Dermis blood vessel endothelial cell (primary cell): ENCODE data around the gene RTTN. TPM values are rescaled to one million over a fixed set of nuclear protein-coding genes. Genes with fewer than 3 reads are reported as not detected.
"Not testable (repeated sequence)": the region's sequence is repeated elsewhere in the genome, so short reads cannot be mapped to it uniquely, and the experiment has no call there.

ENCODE experiments used
- DNase-seq: peaks from one replicate; pipeline ENCODE4 v3.0.0; 2010
- total RNA-seq: library from RNA; depleted of rRNA; stranded (reverse); fragments of >200 nt; gene quantifications from 2 replicates; pipeline ENCODE4 v1.2.3, GENCODE V29; 2014

RTTN gene
- total RNA-seq, 1 donor from 2014 or later = 13.1 TPM

DNA sequence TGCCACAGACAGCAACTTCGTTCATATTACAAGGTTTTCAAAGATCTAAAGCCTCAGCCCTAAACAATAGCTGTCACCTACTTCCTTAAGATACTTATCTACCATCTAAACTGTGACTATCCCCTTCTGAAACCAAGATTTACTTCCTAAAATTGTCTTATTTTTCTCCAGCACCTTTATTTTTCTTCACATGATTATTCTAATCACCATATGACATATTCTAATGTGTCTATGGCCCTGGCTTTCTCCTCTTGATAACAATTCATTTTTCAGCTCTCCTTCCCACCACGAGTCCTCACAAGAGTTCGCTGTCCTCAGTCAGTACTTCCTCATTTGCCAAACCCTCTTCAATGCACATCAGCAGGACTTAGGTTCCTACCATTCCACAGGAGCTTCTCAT lies 53.9 kb downstream of the RTTN start:
- DNase-seq = no peak

DNA sequence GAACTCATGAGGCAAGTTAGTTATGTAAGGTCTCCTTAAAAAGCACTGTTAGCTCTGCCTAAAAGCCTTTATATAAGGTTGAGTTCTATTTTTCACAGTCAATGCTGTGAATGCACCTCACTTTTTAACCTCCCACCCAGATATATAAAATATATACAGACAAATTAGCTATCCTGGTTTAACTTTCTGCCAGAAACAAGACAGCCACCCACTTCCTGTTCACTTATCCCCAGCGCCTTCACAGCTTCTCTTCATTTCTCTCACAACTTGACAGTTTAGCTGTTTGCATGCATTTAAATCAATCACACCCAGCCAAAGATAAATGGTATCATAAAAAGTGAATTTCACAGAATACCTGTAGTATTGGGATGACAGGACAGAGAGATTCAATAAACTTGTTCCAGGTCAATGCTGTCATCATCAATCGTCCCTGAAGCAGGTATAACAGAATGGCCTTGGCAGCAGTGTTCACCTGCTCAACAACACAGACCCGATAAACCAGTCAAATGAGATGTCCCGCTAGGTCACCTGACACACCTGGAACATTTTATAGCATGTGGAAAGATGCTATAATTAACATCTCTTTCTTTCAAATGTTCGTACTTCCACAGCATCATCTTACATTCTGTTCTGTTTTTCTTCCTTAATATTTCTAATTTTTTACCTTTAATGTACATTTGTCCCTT lies 55.7 kb downstream of the RTTN start:
- DNase-seq = no peak

DNA sequence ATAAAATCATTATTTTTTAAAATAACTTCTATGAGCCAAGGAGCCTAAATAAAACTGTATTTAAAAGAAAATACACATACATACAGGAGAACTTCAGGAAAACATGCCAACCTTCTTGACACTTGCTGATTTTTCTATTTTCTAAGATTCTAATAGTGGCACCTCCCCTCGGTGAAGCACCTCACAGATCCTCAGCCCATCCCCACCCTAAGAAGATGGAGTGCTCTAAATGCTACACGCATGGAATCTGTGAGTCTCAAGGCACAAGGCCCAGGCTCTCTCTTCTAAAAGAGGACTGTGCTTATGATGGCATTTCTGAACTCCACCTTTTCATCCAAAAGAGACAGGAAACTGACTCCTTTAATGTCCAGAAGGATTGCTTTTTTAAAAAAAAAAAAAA lies 56.3 kb downstream of the RTTN start:
- no peak for DNase-seq

DNA sequence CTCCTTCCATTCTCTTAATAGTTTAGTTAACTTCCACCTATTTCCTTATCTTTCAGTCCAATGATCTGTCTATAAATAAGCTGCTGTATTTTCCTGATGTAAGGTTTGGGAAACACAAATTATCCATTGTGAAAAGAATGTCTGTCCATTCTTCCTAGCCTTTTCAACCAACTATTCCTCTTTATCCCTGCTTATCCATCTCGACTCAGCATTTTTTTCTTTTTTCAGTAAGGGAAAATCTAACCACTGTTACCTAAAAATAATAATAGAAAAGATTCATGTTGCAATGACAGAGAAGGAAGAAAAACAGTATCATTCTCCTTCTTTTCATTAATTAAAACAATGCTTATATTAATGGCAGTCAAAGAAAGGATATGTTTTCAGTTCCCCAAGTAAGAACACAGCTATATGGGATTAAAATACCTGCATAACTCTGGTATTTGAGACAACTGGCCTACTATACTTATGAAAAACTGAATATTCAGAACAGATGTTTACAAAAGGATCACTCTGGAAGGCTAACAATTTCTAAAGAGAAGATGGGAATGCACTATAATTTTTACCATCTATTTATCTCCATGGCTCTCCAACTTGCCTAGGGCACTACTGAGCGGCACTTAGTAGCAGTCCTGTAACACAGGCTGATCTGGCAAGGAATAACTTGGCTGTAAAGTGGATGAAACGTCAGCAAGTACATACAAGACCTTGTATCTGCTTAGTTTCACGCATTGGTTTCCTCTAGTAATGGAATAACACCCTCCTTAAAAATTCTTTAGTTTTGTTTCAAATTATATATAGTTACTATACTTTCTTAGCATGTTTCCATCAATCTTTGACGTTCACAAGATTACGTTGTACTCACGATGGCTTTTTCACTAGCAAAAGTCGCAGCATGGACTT lies 57.2 kb downstream of the RTTN start:
- DNase-seq = no peak

DNA sequence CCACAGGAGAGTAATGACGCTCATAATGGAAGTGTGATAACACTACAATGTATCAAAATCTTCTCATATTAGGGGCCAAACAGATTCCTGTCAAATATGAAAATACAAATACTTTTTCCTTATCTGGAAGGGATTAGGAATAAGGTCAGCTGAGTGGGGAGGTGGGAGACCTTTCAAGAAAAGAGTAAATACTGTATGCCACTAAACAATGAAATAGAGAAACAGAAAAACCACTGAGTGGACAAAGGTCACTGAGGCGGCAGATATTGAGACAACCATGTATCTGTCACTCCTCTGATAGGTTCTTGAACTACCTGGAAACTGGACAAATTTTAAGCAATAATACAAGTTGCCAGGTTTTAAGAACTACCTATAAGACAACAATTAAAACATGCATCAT lies 59.3 kb downstream of the RTTN start:
- no peak for DNase-seq

DNA sequence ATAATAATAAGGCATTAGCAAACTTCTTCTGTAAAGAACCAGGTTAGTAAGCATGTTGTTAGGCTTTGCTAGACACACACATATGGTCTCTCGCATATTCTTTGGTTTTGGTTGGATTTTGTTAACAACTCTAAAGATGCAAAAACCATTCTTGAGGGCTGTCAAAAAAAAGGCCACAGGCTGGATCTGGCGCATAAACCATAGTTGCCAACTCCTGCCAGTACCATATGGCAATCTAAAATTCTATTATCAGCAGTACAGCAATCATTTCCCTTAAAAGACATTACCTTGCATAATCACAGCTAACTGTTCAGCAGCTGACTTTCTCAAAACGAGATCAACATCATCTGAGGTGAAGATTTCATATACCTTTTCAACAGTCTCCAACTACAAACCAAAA lies 63.5 kb downstream of the RTTN start:
- DNase-seq = no peak

DNA sequence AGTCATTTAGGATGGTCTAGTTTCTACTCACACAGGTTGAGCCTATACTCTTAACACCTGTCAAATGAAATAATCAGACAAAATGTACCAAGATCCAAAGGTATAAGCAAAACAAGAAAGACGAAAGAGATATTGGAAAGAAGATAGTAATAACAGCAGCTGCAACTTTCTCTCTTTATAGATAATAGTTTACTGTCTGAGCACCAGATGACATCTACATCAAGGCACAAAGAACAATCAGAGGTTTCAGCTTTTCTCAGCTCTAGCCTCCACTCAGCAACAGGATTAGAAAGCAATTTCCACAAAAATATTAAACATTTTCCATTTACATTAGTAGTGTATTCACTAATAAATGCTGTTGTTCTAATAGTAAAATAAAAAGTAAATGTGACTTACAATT lies 66.3 kb downstream of the RTTN start:
- DNase-seq = no peak

DNA sequence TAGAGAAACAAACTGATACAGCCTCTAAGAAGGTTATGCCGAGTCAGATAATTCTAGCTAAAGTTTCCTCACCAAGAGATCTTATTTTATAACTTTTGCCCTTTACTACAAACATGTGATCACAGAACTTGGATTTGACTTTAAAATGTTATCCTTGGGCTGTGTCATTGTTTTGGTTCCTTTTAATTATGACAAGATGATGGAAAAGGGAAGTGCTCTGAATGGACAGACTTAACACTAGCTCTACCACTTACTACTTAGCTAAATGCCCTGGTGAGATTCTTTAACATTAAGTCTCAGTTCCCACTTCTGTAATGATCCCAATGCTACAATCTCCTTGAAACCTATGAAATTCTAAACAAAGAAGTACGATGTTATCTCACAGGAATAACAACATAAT lies 69.9 kb downstream of the RTTN start:
- no peak for DNase-seq

DNA sequence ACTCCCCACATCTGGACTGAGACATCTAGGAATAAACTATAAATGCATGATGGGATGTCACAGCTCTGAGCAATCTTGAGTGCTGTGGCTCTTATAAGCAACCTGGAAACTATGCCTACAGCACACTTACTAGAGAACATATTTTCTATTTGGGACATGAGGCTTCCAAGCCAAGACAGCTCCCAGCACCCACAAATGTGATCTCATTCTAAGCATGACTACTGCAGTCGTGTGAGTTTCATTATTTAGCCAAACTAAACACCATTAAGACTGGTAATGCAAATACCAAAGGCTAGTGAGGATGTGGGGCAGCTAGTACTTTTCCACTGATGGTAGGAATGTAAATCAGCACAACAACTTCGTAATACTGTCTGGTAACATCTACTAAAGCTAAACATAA lies 72.5 kb downstream of the RTTN start:
- DNase-seq = peak; percentile 65

DNA sequence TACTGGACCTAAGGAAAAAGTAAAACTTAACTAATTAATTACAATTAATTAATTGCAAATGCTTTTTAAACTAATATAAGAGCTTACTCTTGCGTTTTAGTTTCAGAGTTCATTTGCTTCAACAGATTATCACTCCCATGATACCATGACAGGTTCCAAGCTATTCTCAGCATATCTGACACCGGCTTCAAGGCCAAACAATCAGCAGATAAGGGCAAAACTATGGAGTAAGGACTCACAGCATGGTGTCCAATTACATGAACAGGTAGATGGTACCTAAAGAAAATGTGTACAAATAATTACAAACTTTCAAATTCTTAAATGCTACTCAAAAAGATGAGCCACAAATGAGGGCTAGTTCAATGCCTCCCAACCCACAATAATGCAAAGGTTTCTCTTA lies 77.2 kb downstream of the RTTN start:
- no peak for DNase-seq

DNA sequence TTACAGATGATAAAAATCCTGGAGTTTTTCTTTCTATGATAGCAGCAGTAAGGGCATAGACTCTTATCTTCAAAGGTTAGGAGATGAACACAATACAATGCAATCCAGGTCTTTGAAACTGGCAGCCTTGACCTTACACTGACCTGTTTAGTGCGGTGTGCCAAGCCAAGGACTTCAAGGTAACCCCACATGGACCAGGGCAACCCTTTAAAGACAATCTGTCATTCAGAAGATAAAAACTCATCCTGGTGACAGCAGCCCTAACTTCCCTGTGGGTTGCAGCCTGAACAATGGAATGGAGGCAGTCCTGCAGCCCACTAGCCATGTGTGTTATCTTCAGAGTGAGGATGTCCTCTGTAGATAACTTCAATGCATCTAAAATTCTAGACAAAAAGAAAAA lies 78.1 kb downstream of the RTTN start:
- DNase-seq = no peak

DNA sequence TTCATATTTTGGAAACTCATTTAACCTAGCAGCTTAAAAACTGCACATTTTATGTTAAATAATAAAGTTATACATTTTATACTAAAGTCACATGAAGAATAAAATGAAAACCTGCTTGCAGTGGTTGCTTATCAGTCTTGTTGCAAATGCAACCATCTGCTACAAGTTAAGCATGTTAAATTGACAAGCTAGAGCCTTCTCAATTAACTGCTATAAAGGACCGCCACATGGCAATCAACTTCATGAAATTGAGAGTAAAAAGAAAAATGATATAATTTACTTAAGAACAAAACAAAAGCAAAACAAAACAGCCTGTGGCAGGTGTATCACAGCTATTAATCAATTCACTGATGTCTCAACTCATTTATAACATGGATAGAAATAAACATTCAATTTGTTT lies 78.7 kb downstream of the RTTN start:
- DNase-seq = no peak

DNA sequence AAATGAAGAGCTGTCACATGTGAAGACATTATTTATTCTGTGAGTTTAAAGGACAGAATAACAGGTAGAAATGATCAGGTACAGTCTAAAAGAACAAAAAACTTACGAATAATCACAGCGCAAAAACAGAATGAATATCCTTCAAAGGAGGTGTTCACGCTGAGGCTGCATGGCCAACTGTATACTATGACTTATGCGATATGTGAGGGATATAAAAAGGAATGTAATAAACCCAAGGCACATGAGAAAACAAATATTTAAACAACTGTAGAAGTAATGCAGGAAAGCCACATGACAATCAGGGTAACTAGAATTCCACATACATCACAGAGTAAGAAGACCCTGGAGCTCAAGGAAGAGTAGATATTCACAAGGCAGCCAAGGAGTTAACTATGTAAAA lies 81.3 kb downstream of the RTTN start:
- no peak for DNase-seq

DNA sequence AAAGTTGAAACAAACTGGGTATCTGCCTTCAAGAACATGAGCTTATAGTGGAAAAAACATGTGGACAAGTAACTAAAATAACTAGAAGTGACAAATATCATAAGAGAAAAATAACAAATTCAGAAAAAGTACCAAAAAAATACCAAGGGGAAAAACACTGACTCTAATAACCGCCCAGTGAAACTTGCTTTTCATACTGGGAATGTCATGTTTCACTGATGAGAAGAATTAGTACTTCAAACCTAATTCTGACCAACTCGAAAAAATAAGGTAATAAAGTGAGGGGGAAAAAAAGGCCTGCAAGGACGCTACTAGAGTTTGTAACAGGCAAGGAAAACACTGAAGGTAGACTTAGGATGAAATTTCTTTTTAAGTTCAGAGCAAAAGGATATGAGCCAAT lies 83.6 kb downstream of the RTTN start:
- no peak for DNase-seq

DNA sequence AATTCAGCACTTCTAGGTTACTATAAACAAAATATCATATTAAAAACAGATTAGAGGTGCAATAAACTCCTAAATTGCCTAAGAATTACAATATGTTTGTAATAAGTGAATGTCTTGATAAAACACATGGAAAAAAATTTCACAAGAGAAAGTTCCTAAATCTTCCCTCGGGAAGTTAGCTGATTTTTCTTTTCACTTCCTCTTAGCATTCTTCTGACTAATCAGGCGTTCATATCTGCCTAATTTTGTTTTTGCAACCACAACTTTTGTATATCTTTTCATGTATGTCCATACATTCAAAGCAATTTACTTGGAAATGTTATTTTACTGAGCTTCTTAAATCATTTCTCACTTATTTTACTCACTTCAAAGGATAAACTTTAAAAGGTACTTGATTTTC lies 88.5 kb downstream of the RTTN start:
- no peak for DNase-seq

DNA sequence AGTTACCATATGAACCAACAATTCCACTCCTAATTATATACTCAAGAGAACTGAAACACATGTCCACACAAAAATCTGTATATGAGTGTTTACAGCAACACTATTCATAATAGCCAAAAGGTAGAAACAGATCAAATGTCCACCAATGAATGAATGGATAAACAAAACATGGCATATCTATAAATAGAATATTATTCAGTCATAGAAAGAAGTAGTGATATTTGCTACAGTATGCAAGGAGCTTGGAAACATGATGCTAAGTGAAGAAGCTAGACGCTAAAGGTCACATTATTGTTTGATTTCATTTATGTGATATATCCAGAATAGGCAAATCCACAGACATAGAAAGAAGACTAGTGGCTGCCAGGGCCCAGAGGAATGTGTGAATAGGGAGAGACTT lies 92.0 kb downstream of the RTTN start:
- no peak for DNase-seq

DNA sequence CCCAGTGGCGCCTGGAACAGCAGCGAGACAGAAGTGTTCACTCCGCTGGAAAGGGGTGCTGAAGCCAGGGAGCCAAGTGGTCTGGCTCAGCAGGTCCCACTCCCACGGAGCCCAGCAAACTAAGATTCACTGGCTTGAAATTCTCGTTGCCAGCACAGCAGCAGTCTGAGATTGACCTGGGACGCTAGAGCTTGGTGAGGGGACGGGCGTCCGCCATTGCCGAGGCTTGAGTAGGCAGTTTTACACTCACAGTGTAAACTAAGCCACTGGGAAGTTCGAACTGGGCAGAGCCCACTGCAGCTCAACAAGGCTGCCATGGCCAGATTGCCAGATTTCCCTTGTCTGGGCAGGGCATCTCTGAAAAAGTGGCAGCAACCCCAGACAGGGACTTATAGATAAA lies 94.8 kb downstream of the RTTN start:
- no peak for DNase-seq

DNA sequence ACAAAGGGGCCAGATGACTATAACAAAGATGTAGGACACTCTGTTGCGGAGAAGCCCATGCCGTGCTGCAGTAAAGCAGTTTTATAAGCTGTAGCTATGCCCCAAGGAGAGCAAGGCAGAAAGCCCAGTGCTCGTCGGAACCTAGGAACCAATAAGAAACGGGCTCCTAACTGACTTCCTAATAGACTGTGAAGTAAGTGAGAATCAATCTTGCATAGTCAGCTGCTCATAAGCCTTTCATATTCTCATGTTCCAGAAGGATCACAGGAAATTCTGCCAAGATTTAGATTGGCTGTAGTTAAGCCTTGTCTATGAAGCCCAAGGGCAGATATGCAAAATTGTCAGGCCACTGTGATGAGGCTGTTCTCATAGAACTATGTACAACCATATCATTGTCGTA lies 98.4 kb downstream of the RTTN start:
- no peak for DNase-seq

DNA sequence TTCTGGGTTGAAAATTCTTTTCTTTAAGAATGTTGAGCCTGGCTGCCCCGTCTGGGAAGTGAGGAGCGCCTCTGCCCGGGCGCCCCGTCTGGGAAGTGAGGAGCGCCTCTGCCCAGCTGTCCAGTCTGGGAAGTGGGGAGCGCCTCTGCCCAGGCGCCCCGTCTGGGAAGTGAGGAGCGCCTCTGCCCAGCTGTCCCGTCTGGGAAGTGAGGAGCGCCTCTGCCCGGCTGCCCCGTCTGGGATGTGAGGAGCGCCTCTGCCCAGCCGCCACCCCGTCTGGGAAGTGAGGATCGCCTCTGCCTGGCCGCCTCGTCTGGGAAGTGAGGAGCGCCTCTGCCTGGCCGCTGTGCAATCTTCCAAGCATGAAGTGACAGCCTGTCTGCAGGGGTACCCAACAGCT lies 102.6 kb downstream of the RTTN start:
- DNase-seq = not testable (repeated sequence)

DNA sequence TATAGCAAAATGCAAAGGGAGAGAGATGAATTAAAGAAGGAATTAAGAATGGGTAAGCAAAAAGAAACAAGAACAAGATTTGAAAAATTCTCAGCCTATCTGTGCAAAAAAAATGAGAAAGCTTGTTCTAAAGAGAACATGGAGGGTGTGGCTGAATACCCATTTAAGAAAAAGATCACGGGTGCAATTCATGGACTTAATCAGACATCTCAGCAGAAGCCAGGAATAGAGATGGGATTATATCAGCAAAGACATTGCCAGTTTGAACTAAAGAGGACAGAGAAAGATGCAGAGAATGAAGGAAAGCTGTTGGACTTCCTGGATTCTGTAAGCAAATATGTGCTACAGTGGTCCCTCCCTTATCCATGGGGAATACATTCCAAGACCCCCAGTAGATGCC lies 115.6 kb downstream of the RTTN start:
- no peak for DNase-seq

DNA sequence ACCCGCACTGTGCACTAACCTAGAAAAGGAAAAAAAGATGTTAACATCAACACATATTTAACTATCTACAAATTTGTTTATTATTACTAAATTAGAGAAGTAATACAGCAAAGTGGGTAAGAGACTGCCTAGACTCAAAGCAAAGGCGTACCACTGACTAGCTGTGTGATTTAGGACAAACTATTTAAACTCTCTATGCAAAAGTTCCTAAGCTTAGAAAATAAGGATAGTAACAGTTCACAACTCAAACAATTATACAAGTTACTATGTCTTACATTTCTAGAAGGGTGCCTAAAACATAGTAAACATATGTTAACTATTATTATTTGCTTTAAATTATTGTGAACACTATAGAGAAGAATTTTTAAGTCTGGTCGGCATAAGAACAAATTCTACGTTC lies 119.4 kb downstream of the RTTN start:
- no peak for DNase-seq

DNA sequence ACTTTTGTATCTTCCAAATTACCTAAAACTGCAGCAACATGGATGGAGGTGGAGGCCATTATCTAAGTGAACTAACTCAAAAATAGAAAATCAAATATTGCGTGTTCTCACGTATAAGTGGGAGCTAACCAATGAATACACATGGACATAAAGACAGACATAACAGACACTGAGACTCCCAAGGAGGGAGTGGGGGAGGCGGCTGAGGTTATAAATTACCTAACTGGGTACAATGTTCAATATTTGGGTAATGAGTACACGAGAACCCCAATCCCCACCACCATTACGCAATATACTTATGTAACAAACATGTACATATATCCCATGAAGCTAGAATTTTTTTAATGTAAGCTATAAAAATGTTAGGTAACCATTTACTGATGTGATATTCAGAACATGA lies 119.8 kb downstream of the RTTN start:
- no peak for DNase-seq

DNA sequence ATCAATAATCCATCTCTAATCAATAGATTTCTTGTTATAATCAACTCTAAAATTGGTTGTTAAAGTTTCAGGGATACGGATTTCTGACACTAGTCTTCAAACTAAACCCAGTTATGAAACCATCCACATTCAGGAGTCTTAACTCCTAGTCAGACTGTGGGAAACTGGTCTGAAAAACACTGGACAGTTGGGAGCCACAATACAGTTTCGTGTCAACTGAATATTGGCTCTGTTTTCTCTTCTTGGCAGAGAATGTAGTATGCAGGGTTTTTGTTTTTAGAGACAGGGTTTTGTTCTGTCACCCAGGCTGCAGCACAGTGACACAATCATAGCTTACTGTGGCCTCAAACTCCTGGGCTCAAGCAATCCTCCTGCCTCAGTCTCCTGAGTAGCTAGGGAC lies 123.1 kb downstream of the RTTN start:
- DNase-seq = no peak

DNA sequence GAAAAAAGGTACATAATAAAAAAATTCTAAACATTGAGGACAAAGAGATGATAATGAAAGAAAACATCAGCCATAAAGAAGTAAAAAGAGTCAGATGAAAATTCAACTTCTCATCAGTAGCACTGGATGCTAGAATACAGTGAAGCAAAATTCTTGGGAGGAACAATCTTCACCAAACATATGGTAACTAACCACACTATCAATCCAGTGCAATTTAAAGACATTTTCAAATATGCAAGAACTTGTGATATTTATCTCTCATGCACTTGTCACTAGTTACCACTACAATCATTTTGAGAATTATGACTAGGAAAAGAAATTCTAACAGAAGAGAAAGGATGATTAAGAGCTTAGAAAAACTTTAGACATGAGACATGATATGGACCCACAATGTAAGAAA lies 127.4 kb downstream of the RTTN start:
- no peak for DNase-seq

DNA sequence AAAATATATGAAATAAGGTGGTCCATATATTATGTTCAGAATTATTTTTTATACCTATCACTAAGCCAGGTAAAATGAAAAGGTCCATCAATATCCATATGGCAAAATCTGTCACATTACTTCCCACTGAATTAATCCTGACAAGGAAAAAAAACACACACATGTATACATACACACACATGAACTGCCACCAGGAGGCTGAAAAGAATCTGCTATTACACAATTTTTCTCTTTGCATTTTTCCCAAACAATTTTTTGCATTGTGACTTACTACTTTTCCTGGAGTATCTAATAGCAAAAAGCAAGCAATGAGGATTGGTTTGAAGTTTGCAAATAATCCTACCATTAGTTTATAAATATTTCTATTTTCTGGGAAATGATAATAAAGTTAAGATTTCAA lies 129.6 kb downstream of the RTTN start:
- DNase-seq = no peak
